K562 (cell line): ENCODE measurements around the gene GNAT1. TPM values are rescaled to one million over a fixed set of nuclear protein-coding genes. Genes with fewer than 3 reads are reported as not detected.

Source experiments
- ATAC-seq: fragments of 200-7000 bp; cut with Tn5 transposase; 3 replicates; pipeline ENCODE4 v1.9.1; 2020; ENCODE audit warnings: moderate library complexity
- BruUV-seq: library from RNA; stranded (reverse); fragments of 400-500 nt; replicated peaks from 2 replicates; lab custom pipeline; 2021; lab: Mats Ljungman, UMichigan
- CTCF ChIA-PET: fragments of 300-600 bp; formaldehyde crosslinking; extraction: SDS; loops from one replicate; lab custom pipeline; 2021; ENCODE audit warnings: low intra/inter-chr PET ratio; lab: Yijun Ruan, JAX
- POLR2A ChIA-PET: fragments of 300-600, 350-650 bp; sonication (Branson Sonifier 250); formaldehyde crosslinking; extraction: SDS; loops from one replicate; lab custom pipeline; 2021; ENCODE audit warnings: antibody characterized with exemption, inconsistent platforms; lab: Yijun Ruan, JAX
- DNase-seq, 4 experiments: peaks; one replicate each; pipeline versions ENCODE4 v3.0.0 to v3.0.0-alpha.2; 2011 to 2018; ENCODE audit warnings: low spot score in 3 of 4, mixed read lengths in 3 of 4; ENCODE audit errors: extremely low read depth in 1 of 4
- FAIRE-seq: peaks from 2 replicates; lab custom pipeline; 2011; peaks lifted over from hg19 to GRCh38; lab: Jason Lieb, UNC
- H2AFZ ChIP-seq: 2 replicates; pipeline ENCODE4 v1.6.0; 2011; ENCODE audit warnings: low read depth, low read length, control low read depth, inconsistent platforms
- H3K27ac ChIP-seq: fragments of 200-600 bp; 3 replicates; pipeline ENCODE4 v1.8.0; 2011; ENCODE audit warnings: low read depth, mild to moderate bottlenecking, control low read depth, inconsistent platforms, low read length, moderate library complexity, mixed read lengths; ENCODE audit errors: extremely low read depth
- H3K27me3 ChIP-seq, 2 experiments: fragments of 300-600 bp in 1 of 2; 2 replicates in 1 of 2; 3 replicates in 1 of 2; pipeline versions ENCODE4 v1.6.0 to v1.8.0; 2011; ENCODE audit warnings: inconsistent platforms in 2 of 2, low read length in 2 of 2, mild to moderate bottlenecking in 1 of 2, mixed read lengths in 1 of 2, moderate library complexity in 1 of 2; ENCODE audit not compliant: control insufficient read depth in 2 of 2, insufficient read depth in 2 of 2
- H3K36me3 ChIP-seq: fragments of 300-600 bp; 3 replicates; pipeline ENCODE4 v1.8.0; 2011; ENCODE audit warnings: mild to moderate bottlenecking, low read length, inconsistent platforms; ENCODE audit not compliant: control insufficient read depth, insufficient read depth
- H3K4me1 ChIP-seq, 2 experiments: fragments of 200-600 bp in 1 of 2; replicated peaks in 1 of 2; 2 replicates in 1 of 2; 3 replicates in 1 of 2; pipeline versions ENCODE4 v1.5.1 to v1.8.0; 2011; ENCODE audit warnings: inconsistent platforms in 2 of 2, low read length in 2 of 2, mild to moderate bottlenecking in 1 of 2, mixed read lengths in 1 of 2, moderate library complexity in 1 of 2; ENCODE audit not compliant: control insufficient read depth in 2 of 2, insufficient read depth in 2 of 2
- H3K4me2 ChIP-seq: 2 replicates; pipeline ENCODE4 v1.6.1; 2011; ENCODE audit warnings: low read length, control low read depth, inconsistent platforms, mixed read lengths; ENCODE audit not compliant: insufficient read depth
- H3K4me3 ChIP-seq: fragments of 200-600 bp; sonication (generic), shearing (Covaris generic); 2 replicates; pipeline ENCODE4 v1.5.1; 2016; ENCODE audit warnings: control low read depth, inconsistent platforms
- H3K79me2 ChIP-seq: fragments of 200-600 bp; 3 replicates; pipeline ENCODE4 v1.8.0; 2011; ENCODE audit warnings: low read length, inconsistent platforms; ENCODE audit not compliant: control insufficient read depth, insufficient read depth
- H3K9ac ChIP-seq, 2 experiments: 2 replicates each; pipeline versions ENCODE4 v1.6.0 to v1.6.1; 2011; ENCODE audit warnings: low read depth in 2 of 2, low read length in 2 of 2, control low read depth in 1 of 2, inconsistent platforms in 1 of 2, mild to moderate bottlenecking in 1 of 2, mixed read lengths in 1 of 2; ENCODE audit not compliant: insufficient read depth in 1 of 2
- H3K9me1 ChIP-seq: one replicate; pipeline ENCODE4 v1.6.0; 2011; ENCODE audit warnings: inconsistent platforms, mild to moderate bottlenecking, low read length, moderate library complexity; ENCODE audit not compliant: control insufficient read depth, insufficient read depth
- H3K9me3 ChIP-seq: replicated peaks from 2 replicates; pipeline ENCODE4 v1.5.1; 2011; ENCODE audit warnings: low read depth, low read length, inconsistent platforms; ENCODE audit not compliant: control insufficient read depth, insufficient read depth
- H4K20me1 ChIP-seq: replicated peaks from 2 replicates; pipeline ENCODE4 v1.6.1; 2011; ENCODE audit warnings: low read length, inconsistent platforms, mixed read lengths; ENCODE audit not compliant: control insufficient read depth, insufficient read depth
- FOXK2 ChIP-seq, 2 experiments: fragments of 450-650 bp; IDR thresholded peaks in 1 of 2; conservative IDR thresholded peaks in 1 of 2; 2 replicates each; pipeline ENCODE4 v1.6.1; 2016; ENCODE audit warnings: low read depth in 2 of 2, mild to moderate bottlenecking in 1 of 2
- HINFP ChIP-seq: fragments of 450-650 bp; conservative IDR thresholded peaks from 2 replicates; pipeline ENCODE4 v1.6.1; 2016; ENCODE audit warnings: missing genetic modification characterization, low read depth, mild to moderate bottlenecking, control low read depth, missing compliant biosample characterization
- IRF9 ChIP-seq: fragments of 450-650 bp; IDR thresholded peaks from 2 replicates; pipeline ENCODE4 v1.6.1; 2016; ENCODE audit warnings: missing biosample characterization, missing genetic modification characterization
- NFRKB ChIP-seq: fragments of 450-650 bp; IDR thresholded peaks from 2 replicates; pipeline ENCODE4 v1.6.1; 2016; ENCODE audit warnings: low read depth
- NR0B1 ChIP-seq: fragments of 450-650 bp; IDR thresholded peaks from one replicate; pipeline ENCODE4 v1.6.1; 2018; ENCODE audit warnings: mild to moderate bottlenecking, moderate library complexity; ENCODE audit not compliant: partially characterized antibody
- NRF1 ChIP-seq, 2 experiments: fragments of 450-650 bp; IDR thresholded peaks in 1 of 2; conservative IDR thresholded peaks in 1 of 2; 2 replicates each; pipeline ENCODE4 v1.6.1; 2014; ENCODE audit warnings: mild to moderate bottlenecking in 2 of 2
- TBP ChIP-seq: optimal IDR thresholded peaks from 2 replicates; pipeline ENCODE3; 2011; ENCODE audit warnings: low read depth, low read length, improper control_type of control experiment
- YBX1 ChIP-seq: fragments of 450-650 bp; IDR thresholded peaks from 2 replicates; pipeline ENCODE4 v1.7.1; 2016; ENCODE audit warnings: mild to moderate bottlenecking
- ZBTB8A ChIP-seq: fragments of 450-650 bp; IDR thresholded peaks from 2 replicates; pipeline ENCODE4 v1.6.1; 2018; ENCODE audit warnings: mild to moderate bottlenecking, moderate library complexity; ENCODE audit not compliant: partially characterized antibody
- WGBS: fragments of 100-300 bp; shearing (Covaris generic); methylation state at CpG from one replicate; pipeline ENCODE4 v1.1.6; 2016; ENCODE audit warnings: low coverage, mixed read lengths; ENCODE audit not compliant: insufficient coverage; ENCODE audit errors: missing lambda C conversion rate; 5-methylcytosine and 5-hydroxymethylcytosine counted together
- in situ Hi-C: fragments of 300-500 bp; cut with MboI; formaldehyde crosslinking; loops from 4 replicates; pipeline ENCODE4 v1.15.0; 2018; ENCODE audit warnings: inconsistent platforms, mixed read lengths
- intact Hi-C: fragments of 100-400 bp; cut with micrococcal nuclease; formaldehyde crosslinking; loops from 2 replicates; pipeline ENCODE4 v1.14.2; 2022
- polyA plus RNA-seq, 8 experiments: library from polyadenylated mRNA; depleted of rRNA in 4 of 8; stranded (reverse) in 5 of 8; unstranded in 3 of 8; fragments of >200 nt; fragmentation: Nextera tagmentation in 2 of 8; fragmentation: Illumina TruSeq in 1 of 8; extraction: Ambion mirVana in 2 of 8; extraction: Trizol in 1 of 8; gene quantifications; 2 replicates each; pipeline versions ENCODE4 v1.2.1 to v1.2.3, GENCODE V29; 2011 to 2014; ENCODE audit warnings: inconsistent platforms in 1 of 8, missing spikeins in 1 of 8
- total RNA-seq, 7 experiments: library from RNA; depleted of rRNA in 6 of 7; stranded (reverse); fragments of >200 nt in 6 of 7; fragmentation: Illumina TruSeq in 2 of 7; extraction: Trizol in 2 of 7; gene quantifications; 2 replicates each; pipeline versions ENCODE4 v1.2.1 to v1.2.3, GENCODE V29; 2011 to 2021; ENCODE audit warnings: low replicate concordance in 1 of 7
- TF ChIP-seq, protein P1 (sequence below): IDR thresholded peaks from 2 replicates; pipeline ENCODE4 v1.6.1; 2016; ENCODE audit warnings: missing genetic modification characterization, missing compliant biosample characterization

Gene GNAT1
- total and polyA plus RNA-seq, 9 of the 15 experiments (the other 6 are each of a cell fraction or from before 2014, with no cell fraction given): not detected

- H3K9me1 ChIP-seq: no peaks in the 10 kb centered on the region
- H3K4me3 ChIP-seq: no peak overlapping the region
- peaks cover 3% of the 10 kb centered on the region; the same call in 1 of the 2 replicates for H4K20me1 ChIP-seq
- WGBS: 19% methylated on average over 6 of the region's 16 CpGs
- no peak for ATAC-seq
- H3K4me1 ChIP-seq: peaks cover 0 to 33% of the 10 kb centered on the region in 2 experiments; a peak in 3 of 5 replicates
- TF ChIP-seq NRF1 (conservative IDR thresholded peaks at IDR 0.05 in 1 of 2, IDR thresholded peaks at IDR 0.05 in 1 of 2) (no peak), NFRKB (no peak), ZBTB8A (no peak), TBP (no peak), YBX1 (no peak), FOXK2 (conservative IDR thresholded peaks at IDR 0.05 in 1 of 2, IDR thresholded peaks at IDR 0.05 in 1 of 2; ENCODE audit: low read depth in 2 of 2) (no peak), NR0B1 (no peak), IRF9 (tag) (no peak), HINFP (tag) (no peak)
- TF ChIP-seq, protein P1, sequence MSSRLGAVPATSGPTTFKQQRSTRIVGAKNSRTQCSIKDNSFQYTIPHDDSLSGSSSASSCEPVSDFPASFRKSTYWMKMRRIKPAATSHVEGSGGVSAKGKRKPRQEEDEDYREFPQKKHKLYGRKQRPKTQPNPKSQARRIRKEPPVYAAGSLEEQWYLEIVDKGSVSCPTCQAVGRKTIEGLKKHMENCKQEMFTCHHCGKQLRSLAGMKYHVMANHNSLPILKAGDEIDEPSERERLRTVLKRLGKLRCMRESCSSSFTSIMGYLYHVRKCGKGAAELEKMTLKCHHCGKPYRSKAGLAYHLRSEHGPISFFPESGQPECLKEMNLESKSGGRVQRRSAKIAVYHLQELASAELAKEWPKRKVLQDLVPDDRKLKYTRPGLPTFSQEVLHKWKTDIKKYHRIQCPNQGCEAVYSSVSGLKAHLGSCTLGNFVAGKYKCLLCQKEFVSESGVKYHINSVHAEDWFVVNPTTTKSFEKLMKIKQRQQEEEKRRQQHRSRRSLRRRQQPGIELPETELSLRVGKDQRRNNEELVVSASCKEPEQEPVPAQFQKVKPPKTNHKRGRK (tag): no peak
- no TSS peak for BruUV-seq
- intact Hi-C loops: no loop called here
- CTCF ChIA-PET: interaction anchor here (0.7 kb wide), 1 partner anchor 29 kb away, joined by 3 read pairs; no protein-coding TSS in a partner anchor
- DNase-seq: no peak
- no peaks in the 10 kb centered on the region for H3K27me3 ChIP-seq
- H3K9me3 ChIP-seq: no peaks in the 10 kb centered on the region
- POLR2A ChIA-PET: no interaction called here
- no peaks in the 10 kb centered on the region for H3K79me2 ChIP-seq
- in situ Hi-C loops: no loop called here
- H3K9ac ChIP-seq: no peak overlapping the region
- no peak overlapping the region for H2AFZ ChIP-seq
- no peak for FAIRE-seq
- no peaks in the 10 kb centered on the region for H3K36me3 ChIP-seq
- no peak overlapping the region for H3K27ac ChIP-seq
- H3K4me2 ChIP-seq: no peak overlapping the region
Observed at GRCh38 chr3:50167069-50167840, 24.2 kb upstream of the GNAT1 start.
